Right renal cortex interstitium (tissue), 3 donors: ENCODE results near the gene WDR86. TPM values are rescaled to one million over a fixed set of nuclear protein-coding genes. Genes with fewer than 3 reads are reported as not detected.

Experiments
- DNase-seq, 3 donors: peaks; one replicate each; pipeline ENCODE4 v3.0.0-alpha.2; 2013; ENCODE audit warnings: low read depth in 3 of 3, low spot score in 2 of 3
- polyA plus RNA-seq, 3 donors: library from polyadenylated mRNA; unstranded; fragments of 120-200 nt; gene quantifications; one replicate each; pipeline ENCODE4 v1.2.1, GENCODE V29; 2013; ENCODE audit not compliant: insufficient read length in 3 of 3

Gene WDR86
- polyA plus RNA-seq, 3 donors, result 20.4 to 23.6 (median 21.1) TPM

GRCh38 chr7:151440799-151441445 is 31.1 kb upstream of the WDR86 start:
- DNase-seq, result no peak

- no peak for DNase-seq
Measured at GRCh38 chr7:151439855-151440798, 30.3 kb upstream of the WDR86 start, which contains the start of gene CRYGN. TSS of gene CRYGN (minus strand) at chr7:151440141. CDS start at chr7:151439917, 224 bp downstream.

- no peak for DNase-seq
Measured at GRCh38 chr7:151438864-151439601, 29.2 kb upstream of the WDR86 start.

- no peak for DNase-seq
Measured at GRCh38 chr7:151437866-151438516, 28.2 kb upstream of the WDR86 start.

DNA sequence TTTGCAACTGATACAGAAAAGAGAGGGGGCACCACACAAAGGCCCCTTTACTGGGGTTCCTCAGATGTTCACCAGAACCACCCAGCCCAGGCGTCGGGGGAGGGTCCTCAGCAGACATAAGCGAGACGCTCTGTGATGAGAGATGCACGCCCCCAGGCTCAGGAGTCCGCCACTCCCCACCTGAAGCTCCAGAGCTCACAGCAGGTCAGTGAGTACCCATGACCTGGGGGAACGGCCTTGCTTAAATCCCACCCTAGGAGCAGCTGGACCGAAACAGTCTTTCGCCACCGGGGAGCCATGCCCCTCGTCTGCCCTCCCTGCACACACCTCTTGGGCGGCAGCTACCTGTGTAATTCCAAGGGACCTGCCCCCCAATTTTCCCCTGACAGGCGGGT is 27.3 kb upstream of the WDR86 start:
- no peak for DNase-seq

DNA sequence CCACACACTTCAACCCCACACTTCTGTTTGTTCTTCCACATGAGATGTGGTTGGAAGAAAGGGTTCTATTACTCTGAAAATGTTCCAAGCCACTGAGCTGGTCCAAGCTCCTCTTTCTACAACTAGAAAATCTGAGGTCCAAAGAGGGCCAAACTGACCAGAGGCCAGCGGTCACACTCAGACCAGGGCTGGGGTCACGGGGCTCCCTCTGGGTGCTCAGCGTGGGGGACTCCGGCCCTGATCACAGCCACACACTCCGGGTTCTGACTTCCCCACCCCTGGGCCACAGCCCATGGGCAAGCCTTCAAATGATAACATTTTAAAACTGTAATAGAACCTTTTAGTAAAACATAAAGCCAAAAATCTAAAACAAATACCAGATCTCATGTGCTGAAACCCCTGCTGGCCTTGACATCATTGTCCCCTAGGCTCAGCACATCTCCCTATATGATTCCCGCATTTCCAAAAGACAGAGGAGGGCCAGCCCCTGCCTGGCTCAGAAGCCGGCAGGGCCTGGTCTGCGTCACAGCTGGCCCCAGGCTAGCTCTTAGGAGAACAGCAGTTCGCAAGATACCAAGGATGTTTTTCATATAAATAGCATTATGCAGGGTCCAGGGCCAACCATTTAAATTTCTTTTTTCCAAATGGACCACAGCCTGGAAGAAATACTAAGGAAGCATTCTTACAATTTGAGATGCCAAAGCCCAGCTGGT is 26.8 kb upstream of the WDR86 start:
- no peak for DNase-seq

DNA sequence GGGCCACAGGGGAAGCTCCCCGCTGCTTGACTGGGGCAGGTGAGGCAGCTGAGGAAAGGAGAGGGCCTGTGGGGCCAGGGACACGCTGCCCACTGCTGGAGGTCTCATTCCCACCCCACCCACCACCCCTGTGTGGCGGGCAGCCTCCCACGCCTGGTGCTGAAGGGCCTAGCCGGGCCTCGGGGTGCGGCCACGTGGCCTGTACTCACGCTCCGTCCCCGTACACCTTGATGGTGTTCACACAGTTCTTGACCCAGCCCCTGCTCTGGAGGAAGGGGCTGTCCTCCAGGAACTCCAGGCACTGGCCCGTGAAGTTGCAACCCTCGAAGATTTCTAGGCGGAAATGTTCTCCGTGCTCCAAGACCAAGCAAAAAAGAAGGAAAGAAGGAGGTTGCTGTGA is 26.1 kb upstream of the WDR86 start:
- DNase-seq, result no peak

- no peak for DNase-seq
Measured at GRCh38 chr7:151435103-151435916, 25.5 kb upstream of the WDR86 start.

GRCh38 chr7:151434549-151434948 is 24.7 kb upstream of the WDR86 start:
- no peak for DNase-seq

DNA sequence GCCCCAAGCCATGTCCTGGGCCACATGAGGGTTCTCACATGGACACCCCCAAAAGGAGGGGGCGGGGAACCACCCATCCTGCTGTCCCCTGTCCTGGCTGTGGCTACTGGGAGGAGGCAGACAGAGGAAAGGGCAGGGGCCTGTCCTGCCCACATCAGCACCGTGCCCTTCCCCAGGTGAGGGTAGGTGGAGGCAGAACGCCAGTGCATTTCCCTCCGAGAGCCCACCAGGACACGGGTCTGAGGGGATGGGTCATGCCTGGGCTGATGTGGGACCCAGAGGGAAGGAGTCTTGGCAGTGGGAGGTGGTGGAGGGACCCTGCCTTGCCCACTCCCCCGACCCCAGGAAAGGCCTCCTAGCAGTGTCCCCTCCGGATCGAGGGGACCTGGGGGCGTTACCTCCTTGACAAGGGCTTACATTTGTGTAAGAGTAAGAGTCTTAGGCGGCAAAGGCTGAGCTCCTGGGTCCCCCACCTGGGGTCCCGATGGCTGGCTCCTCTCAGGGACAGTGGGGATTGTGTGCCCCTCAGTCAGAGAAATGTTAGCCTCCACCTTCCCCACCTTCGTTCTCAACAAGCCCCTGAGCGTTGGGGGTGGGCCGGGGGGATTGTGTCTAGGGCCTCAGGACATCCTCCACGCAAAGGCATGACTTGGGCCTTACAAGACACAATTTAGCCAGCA is 24.0 kb upstream of the WDR86 start:
- DNase-seq, result no peak

GRCh38 chr7:151432658-151433521 is 23.1 kb upstream of the WDR86 start:
- DNase-seq, result no peak

DNA sequence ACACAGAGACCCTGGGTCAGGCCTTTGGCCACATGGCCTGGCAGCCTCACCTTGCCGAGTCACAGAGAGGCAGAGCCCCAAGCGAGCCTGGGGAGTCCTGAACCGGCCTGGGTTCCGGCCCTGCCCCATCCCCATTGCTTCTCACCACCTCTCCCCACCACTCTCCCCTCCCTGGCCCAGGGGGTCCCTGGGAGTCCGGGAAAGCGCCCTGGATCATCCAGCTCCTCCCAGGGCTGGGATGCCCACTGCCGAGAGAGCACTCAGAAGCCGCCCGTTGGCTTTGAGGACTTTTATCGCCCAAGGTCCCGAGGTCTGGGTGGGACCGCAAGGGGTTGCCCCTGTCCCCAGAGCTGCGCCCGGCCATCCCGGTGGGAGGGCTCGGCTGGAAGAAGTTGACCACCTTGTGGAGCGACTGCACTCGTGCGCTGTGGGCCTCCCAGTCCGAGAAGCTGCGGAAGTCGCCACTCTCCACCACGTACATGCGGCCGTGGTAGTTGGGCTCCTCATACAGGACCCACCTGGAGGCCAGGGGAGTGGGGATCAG is 22.0 kb upstream of the WDR86 start:
- no peak for DNase-seq

- no peak for DNase-seq
Measured at GRCh38 chr7:151431281-151431767, 21.5 kb upstream of the WDR86 start.

- DNase-seq, result no peak
Measured at GRCh38 chr7:151430391-151431205, 20.8 kb upstream of the WDR86 start.

DNA sequence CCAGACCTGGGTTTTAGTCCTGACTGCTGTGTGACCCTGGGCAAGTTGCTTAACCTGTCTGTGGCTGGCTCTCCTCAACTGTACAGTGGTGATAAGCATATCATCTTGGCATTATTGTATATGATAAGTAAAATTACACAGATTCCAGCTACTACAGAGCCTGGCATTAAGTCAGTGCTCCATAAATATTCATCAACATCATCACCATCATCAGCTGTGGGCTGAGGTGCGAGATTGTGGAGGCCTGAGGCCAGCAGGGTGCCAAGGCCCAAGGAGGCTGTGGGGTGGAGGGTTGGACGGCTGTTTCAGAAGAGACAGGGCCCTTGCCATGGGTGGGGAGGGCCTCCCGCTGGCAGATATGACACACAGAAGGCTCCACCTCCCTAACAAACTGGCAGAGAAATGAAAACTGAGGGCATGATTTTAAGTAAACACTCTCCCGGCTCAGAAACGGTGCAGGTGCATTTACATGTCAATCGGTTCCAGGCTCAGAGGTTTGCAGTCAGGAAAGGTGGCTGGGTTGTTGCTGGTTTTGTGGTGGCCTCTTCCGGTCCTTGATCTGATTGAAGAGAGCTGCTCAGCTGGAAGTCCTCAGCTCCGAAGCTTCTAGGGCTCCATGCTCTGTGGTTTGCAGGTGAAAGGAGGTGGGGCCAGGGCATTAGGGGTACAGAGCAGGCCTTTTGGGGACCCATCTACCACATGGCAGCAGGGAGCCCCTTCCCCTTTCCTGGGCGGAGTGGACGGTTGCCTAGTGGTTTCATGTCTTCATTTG is 19.9 kb upstream of the WDR86 start:
- no peak for DNase-seq

DNA sequence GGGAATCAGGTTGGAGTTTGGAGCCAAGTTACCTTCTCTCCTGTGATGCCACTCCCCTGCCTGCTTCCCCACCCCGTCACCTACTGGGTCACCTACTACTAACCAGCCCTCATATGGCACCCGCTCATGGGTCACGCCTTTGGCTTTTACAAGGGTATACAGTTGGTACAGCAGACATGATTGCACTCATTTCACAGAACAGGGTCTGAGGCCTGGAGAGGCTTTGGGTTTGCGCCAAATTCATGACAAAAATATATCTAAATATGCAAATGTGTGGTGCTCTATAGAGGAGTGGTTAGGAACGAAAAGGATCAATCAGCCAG is 19.4 kb upstream of the WDR86 start:
- DNase-seq, result no peak
